GM11168 (cell line): ENCODE results near the gene RBM12.

Source experiments
- in situ Hi-C: fragments of 300-500 bp; cut with MboI; formaldehyde crosslinking; loops from one replicate; pipeline ENCODE4 v1.12.0; 2022; ENCODE audit warnings: low sequenced_read_pairs; ENCODE audit not compliant: unreplicated experiment

RBM12 gene

DNA sequence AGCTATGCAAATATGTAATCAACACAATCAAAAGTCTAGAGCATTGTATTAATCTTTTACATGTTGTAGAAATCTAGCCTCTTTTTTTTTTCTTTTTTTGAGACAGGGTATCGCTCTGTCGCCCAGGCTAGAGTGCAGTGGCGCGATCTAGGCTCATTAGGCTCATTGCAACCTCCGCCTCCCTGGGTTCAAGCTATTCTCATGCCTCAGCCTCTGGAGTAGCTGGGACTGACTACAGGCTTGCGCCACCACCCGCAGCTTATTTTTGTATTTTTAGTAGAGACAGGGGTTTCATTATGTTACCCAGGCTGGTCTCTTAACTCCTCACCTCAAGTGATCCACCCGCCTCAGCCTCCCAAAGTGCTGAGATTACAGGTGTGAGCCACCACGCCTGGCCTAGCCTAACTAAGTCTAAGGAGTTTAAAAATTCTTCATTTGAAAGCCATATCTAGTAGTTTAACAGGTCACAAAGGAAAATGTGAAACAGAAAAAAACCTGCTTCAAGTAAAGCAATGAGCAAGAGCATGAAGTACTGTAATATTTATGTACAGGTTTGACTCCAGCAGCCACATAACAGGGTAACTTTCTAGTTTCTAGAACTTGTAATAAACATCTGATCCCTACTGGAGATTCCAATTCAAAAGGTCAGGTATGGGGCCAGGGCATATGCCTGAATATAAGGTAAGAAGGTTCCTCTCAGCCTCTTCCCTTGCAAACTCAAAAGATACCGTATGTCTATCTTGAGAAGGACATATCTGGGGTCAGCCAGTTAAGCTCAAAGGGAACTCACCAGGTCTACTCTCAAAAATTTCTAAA, 4.4 kb downstream of the RBM12 start:
- in situ Hi-C loops, result no loop called here

DNA sequence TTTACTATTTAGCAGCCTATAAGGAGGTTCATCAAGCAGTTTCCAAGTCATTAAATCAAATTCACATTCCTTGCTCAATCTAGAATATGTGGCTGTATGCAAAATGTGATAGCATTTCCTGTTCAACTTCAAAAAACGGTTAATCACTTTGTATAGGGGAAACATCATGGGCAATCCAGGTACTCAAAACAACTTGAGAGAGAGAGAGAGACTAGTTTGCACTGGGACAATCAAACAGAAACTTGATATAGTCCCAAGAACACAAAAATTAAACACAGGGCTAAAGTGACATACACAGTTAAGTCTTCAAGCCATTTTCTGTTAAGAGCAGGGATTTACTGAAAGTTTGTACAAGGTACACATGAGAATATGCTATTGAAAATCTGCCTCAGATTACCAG, 7.4 kb downstream of the RBM12 start:
- in situ Hi-C loops, result no loop called here

GRCh38 chr20:35654415-35654814, 10.3 kb downstream of the RBM12 start:
- in situ Hi-C loops, result no loop called here

DNA sequence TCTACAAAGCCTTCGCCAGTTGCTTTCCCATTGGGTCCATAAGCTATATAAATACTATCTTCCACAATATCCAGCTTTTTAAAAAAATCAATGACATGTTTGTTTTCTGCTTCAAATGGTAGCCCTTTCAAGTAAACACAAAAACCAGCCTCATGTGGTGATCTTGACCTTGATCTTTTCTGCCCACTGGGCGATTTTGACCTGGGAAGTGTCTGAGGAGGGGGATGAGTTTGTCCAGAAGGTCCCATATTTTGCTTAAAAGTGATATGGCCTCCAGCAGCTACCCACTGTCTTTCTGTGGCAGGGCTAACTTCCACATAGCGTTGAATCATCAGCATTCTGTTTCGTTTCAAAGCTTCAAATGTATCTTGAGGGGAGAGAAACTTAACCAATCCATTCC, 10.8 kb downstream of the RBM12 start:
- in situ Hi-C loops, result no loop called here

GRCh38 chr20:35653430-35653734, 11.3 kb downstream of the RBM12 start:
- in situ Hi-C loops, result no loop called here

DNA sequence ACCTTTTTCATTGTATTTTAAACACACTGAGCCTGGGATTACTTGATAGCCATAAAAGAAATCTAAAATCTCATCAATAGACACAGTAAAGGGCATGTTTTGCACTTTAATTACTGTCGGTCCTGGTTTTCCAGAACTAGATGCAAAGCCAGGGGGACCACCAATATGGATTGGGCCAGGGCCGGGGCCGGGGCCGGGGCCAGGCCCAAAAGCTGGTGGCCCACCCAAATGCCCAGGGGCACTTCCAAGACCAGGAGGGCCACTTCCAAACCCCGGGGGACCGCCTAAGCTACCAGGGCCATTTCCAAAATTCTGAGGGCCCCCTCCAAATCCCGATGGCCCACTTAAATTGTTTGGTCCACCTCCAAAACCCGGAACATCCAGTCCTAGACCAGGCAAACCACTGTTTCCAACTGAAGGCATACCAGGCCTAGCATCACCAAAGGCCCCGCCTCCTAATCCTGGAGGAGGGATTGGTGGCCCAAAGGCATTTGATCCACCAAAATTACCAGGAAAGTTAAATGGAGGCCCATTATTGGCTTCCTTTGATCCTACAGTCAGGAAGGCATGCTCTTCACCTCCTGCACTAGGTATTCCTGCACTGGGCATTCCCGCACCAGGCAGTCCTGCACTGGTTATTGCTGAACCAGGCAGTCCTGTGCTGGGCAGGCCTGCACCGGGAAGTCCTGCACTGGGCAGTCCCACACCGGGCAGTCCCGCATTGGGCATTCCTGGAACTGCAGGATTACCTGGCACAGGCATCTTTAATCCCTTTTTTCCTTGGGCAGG, 11.9 kb downstream of the RBM12 start:
- in situ Hi-C loops, result no loop called here

DNA sequence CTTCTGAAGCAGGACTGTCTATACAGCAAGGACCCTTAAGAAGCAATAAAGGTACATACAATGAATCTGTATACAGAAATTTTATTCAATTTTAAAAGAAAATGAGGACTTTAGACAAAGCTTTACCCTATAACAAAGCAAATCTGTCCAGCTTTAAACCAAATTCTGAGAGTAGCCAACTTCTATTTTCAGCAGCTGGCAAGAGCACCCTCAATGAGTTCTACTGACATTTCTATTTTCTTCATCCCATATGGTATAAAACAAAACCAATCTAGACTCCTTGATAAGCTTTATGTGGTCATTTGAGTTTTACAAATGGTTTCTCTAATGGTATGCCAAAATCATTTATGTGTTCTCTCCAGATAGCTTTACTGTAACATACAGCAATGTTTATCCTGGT, 12.7 kb downstream of the RBM12 start:
- in situ Hi-C loops, result no loop called here

GRCh38 chr20:35650632-35651031, 14.1 kb downstream of the RBM12 start:
- in situ Hi-C loops, result no loop called here

DNA sequence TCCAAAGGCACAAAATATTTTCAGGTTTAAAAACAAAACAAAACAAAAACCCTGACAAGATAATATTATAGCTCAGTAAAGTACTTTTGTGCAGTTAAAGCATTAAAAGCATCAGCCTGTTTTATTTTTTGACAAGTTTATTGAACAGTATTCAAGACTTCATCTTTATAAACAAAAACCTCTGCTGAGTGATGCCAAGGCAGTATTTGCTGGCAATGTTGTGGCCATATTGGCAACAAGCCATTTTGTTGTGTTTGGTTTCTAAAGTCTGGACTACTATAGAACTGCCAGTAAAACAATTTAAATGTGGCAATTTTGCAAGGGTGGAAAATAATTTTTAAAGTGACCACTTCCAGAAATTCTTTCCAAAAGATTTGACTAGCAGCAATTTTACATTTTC, 15.9 kb downstream of the RBM12 start:
- in situ Hi-C loops, result no loop called here

GRCh38 chr20:35644806-35645205, 19.9 kb downstream of the RBM12 start:
- in situ Hi-C loops, result no loop called here

- in situ Hi-C loops, result no loop called here
These were observed 21.7 kb downstream of the RBM12 start for GRCh38 chr20:35643045-35643444.

DNA sequence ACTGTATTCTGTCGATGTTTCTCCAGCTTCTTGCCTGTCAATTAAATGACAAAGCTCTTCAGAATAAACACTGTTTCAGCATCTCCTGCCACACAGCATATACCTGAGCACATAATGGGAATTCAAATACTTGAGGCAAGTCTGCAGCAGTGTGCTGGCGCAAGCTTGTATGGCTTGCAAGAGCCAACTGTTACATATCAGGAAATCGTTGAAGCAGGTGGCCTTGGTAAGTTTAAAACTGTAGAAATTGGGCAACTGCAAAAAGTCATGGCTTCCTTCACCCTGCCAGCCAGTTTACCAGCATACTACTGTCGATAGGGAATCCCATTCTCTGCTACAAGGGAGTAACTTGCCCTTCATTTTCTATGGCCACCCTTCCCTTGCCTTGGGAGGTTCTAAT, 23.0 kb downstream of the RBM12 start:
- in situ Hi-C loops, result no loop called here

GRCh38 chr20:35640724-35641123, 24.0 kb downstream of the RBM12 start:
- in situ Hi-C loops, result no loop called here

GRCh38 chr20:35638751-35639150, 25.9 kb downstream of the RBM12 start:
- in situ Hi-C loops, result no loop called here

DNA sequence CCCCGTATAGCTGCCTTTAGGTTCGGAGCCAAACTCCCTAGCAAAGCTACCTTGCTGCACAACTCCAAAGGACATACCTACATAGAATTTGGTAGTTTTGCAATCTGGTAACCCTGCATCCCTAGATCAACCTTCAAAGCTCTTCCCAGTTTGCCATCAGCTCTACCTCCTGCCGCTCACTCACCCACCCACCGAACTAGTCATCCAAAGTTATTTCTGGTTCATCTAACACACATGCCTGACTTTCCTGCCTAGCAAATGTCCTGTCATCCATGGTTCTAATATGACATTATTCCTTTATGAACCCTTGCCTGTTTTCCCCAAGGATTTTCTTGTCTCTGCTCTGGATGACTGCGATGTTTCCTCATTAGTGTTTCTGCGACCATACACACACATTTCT, 27.4 kb downstream of the RBM12 start:
- in situ Hi-C loops, result no loop called here

DNA sequence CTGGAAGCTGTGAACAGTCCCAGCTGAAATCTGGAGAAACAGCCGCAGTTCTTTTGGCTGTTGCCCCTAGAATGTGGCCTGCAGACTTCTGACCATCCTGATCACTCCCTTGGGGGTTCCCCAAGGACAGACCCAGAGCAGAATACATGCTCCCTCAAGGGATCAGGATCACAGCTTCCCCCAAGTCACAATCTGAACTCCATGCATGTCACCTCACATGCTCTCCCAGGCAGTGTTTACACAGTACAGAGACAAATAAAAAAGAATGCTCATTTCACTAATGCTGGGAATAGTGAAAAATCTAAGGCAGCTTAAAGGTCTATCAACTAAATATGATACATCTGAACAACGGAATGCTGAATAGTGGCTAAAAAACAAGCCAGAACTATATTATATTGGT, 28.6 kb downstream of the RBM12 start:
- in situ Hi-C loops, result no loop called here

DNA sequence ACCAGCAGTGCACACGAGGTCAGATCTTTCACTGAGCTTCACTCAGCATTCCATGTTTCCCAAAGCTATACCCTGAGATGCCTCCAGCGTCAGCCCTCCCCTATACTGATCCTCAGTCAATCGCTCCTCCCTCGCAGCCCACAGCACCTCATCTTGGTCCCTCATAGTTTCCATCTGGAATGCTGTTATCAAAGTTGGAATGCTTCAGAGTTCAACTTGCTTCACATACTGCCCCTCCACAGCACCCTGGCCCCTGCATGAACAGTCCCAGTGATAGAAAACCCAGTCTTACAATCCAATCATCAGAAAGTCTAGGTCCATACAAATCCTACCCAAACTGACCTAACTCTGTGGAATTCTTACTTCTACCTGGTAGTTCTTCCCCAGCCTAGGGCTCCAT, 29.0 kb downstream of the RBM12 start:
- in situ Hi-C loops, result no loop called here

- in situ Hi-C loops, result no loop called here
These were observed 32.1 kb downstream of the RBM12 start for GRCh38 chr20:35632539-35633115.

DNA sequence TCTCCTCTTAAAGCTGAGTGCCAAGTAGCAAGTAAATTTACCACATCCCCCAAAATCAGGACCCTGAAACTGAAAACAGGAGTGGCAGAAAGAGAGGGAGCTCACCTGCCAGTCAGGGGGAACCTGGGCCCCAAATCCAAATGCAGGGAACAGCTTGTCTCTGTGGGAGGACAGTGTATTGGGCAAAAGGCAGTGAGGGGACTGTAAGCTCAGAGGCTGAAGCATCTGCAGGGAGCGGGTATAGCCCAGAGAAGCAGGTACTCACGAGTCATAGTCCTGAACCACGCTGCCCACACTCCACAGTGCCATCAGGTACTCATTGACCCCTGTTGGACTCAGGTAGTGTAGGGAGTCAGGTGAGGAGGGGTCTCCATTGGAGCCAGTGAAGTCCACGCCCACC, 34.1 kb downstream of the RBM12 start:
- in situ Hi-C loops, result no loop called here

DNA sequence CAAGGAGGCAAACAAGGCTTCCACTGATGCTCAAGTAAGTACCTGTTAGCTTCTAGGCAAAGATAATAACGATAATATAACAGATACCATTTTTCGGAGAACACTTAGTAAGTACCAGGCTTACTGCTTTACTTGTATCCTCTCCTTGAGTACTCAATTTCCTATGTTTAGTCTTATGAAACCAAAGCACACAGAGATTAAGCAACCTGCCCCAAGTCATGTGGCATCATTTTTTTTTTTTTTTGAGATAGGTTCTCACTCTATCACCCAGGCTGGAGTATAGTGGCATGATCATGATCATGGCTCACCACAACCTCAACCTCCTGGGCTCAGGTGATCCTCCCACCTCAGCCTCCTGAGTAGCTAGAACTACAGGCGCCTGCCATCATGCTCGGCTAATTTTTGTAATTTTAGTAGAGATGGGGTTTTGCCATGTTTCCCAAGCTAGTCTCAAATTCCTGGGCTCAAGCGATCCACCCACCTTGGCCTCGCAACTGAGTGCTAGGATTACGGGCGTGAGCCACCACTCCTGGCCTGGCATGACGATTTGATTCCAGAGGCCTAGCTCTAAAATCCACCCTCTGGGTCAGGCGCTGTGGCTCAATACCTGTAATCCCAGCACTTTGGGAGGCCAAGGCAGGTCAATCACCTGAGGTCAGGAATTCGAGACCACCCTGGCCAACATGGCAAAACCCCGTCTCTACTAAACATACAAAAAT, 35.1 kb downstream of the RBM12 start:
- in situ Hi-C loops, result no loop called here

DNA sequence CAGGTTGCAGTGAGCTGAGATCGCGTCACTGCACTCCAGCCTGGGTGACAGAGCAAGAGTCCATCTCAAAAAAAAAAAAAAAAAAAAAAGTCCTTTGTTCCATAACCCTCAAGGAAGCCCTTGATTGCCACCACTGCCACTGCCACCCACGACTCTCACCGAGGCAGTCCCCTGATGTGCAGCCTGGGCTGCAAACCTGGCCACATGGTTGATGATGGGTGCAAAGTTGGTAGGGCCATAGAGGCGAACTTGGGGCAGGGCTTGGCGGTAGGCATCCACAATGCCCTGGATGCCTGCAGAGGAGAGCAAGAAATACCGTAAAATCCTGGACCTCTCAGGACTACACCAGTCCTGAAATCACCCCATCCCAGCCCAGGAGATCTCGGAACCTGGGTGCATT, 37.6 kb downstream of the RBM12 start:
- in situ Hi-C loops, result no loop called here
